Endothelial cell of umbilical vein (primary cell): ENCODE data around the gene MAML2.

Experiments
- EZH2 ChIP-seq: IDR thresholded peaks from 2 replicates; pipeline ENCODE4 v1.6.1; 2012; ENCODE audit warnings: borderline replicate concordance, low read depth, mild to moderate bottlenecking, moderate library complexity, low read length, inconsistent platforms; ENCODE audit not compliant: severe bottlenecking
- JUN ChIP-seq: IDR thresholded peaks from 2 replicates; pipeline ENCODE4 v1.6.1; 2011; ENCODE audit warnings: borderline replicate concordance, low read depth; ENCODE audit not compliant: insufficient read length, insufficient read depth
- POLR2A ChIP-seq: IDR thresholded peaks from 2 replicates; pipeline ENCODE4 v1.6.1; 2012; ENCODE audit warnings: low read depth, mild to moderate bottlenecking, control low read depth, low read length
- TF ChIP-seq, protein P1 (sequence below), 2 donors: IDR thresholded peaks; 1 replicate in 1 of 2; 2 replicates in 1 of 2; pipeline ENCODE4 v1.5.1; 2011; ENCODE audit warnings: low read length in 2 of 2, mild to moderate bottlenecking in 2 of 2, moderate library complexity in 2 of 2, control low read depth in 1 of 2, inconsistent platforms in 1 of 2, low read depth in 1 of 2; ENCODE audit not compliant: insufficient read depth in 1 of 2; ENCODE audit errors: extremely low read depth in 1 of 2

DNA sequence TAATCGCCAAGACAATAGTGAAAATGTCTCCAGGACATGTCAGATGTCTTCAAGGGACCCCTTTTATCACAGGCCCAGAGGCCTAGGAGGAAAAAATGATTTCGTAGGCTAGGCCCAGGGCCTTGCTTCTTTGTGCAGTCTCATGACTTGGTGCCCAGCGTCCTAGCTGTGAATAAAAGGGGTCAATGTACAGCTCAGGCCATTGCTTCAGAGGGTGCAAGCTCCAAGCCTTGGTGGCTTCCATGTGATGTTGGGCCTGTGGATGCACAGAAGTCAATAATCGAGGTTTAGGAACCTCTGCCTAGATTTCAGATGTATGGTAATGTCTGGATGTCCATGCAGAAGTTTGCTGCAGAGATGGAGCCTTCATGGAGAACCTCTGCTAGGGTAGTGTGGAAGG is 398.4 kb downstream of the MAML2 start:
- TF ChIP-seq, protein P1, sequence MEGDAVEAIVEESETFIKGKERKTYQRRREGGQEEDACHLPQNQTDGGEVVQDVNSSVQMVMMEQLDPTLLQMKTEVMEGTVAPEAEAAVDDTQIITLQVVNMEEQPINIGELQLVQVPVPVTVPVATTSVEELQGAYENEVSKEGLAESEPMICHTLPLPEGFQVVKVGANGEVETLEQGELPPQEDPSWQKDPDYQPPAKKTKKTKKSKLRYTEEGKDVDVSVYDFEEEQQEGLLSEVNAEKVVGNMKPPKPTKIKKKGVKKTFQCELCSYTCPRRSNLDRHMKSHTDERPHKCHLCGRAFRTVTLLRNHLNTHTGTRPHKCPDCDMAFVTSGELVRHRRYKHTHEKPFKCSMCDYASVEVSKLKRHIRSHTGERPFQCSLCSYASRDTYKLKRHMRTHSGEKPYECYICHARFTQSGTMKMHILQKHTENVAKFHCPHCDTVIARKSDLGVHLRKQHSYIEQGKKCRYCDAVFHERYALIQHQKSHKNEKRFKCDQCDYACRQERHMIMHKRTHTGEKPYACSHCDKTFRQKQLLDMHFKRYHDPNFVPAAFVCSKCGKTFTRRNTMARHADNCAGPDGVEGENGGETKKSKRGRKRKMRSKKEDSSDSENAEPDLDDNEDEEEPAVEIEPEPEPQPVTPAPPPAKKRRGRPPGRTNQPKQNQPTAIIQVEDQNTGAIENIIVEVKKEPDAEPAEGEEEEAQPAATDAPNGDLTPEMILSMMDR (IDR thresholded peaks at IDR 0.05; ENCODE audit: extremely low read depth in 1 of 2, insufficient read depth in 1 of 2, low read depth in 1 of 2, low read length in 2 of 2), result no peak
- TF ChIP-seq JUN (no peak), POLR2A (no peak), EZH2 (no peak)
